ENCODE measurements around the gene CCL22.
"Not testable (repeated sequence)": the region's sequence is repeated elsewhere in the genome, so short reads cannot be mapped to it uniquely, and the experiment has no call there.

The CCL22 gene

DNA sequence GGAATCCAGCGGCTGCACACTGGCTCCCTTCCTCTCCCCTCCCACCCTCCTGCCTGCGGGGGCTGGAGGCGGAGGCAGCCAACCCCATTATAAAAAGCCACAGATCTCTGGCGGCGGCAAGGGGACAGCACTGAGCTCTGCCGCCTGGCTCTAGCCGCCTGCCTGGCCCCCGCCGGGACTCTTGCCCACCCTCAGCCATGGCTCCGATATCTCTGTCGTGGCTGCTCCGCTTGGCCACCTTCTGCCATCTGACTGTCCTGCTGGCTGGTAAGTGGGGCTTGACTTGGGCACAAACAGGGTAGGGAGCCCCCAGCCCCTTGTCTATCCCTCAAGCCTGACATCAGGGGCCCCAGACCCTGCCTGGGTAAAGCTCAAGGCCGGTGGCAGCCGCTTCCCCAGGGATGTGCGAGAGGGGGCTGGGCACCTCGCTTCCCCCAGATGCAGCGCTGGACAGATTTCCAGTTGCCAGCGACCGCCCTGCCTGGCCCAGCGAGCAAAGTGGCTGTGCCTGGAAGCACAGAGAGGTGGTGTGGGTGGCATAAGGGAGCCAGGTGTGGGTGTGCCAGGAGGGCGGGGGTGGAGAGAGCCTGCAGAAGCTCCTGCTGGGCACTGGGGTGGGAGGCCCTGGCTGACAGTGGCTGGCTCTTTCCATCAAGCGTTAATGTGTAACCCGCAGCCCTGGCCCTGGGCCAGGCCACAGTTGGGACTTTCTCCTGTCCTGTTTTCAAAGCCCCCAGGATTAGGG is 14.0 kb downstream of the CCL22 start, which contains the start of gene CX3CL1:
CX3CL1 (plus strand) TSS at position 119 of the 745 bp plus-strand sequence; CDS start at position 198, 79 bp downstream.
- TF ChIP-seq, protein P1, sequence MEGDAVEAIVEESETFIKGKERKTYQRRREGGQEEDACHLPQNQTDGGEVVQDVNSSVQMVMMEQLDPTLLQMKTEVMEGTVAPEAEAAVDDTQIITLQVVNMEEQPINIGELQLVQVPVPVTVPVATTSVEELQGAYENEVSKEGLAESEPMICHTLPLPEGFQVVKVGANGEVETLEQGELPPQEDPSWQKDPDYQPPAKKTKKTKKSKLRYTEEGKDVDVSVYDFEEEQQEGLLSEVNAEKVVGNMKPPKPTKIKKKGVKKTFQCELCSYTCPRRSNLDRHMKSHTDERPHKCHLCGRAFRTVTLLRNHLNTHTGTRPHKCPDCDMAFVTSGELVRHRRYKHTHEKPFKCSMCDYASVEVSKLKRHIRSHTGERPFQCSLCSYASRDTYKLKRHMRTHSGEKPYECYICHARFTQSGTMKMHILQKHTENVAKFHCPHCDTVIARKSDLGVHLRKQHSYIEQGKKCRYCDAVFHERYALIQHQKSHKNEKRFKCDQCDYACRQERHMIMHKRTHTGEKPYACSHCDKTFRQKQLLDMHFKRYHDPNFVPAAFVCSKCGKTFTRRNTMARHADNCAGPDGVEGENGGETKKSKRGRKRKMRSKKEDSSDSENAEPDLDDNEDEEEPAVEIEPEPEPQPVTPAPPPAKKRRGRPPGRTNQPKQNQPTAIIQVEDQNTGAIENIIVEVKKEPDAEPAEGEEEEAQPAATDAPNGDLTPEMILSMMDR (IDR thresholded peaks at IDR 0.05; ENCODE audit: low read depth, low read length) = peak; percentile 47
- no peaks in the 10 kb centered on the region for H3K27me3 ChIP-seq
- H3K4me1 ChIP-seq = peaks cover 24% of the 10 kb centered on the region
- no peaks in the 10 kb centered on the region for H3K36me3 ChIP-seq
- H3K9me3 ChIP-seq = no peaks in the 10 kb centered on the region
- H3K4me3 ChIP-seq (ENCODE audit: low read depth, low read length) = peak within 1 kb of the TSS; percentile 81
- DNase-seq = peak; percentile 90

- DNase-seq = peak; percentile 30
- TF ChIP-seq, protein P1 (IDR thresholded peaks at IDR 0.05; ENCODE audit: low read depth, low read length) = no peak
- H3K4me1 ChIP-seq = peaks cover 27% of the 10 kb centered on the region
- H3K9me3 ChIP-seq = no peaks in the 10 kb centered on the region
- H3K27me3 ChIP-seq = no peaks in the 10 kb centered on the region
- H3K36me3 ChIP-seq = no peaks in the 10 kb centered on the region
- peak overlapping the region; percentile 81 for H3K4me3 ChIP-seq (ENCODE audit: low read depth, low read length)
Observed at GRCh38 chr16:57373117-57373947, 14.7 kb downstream of the CCL22 start.

DNA sequence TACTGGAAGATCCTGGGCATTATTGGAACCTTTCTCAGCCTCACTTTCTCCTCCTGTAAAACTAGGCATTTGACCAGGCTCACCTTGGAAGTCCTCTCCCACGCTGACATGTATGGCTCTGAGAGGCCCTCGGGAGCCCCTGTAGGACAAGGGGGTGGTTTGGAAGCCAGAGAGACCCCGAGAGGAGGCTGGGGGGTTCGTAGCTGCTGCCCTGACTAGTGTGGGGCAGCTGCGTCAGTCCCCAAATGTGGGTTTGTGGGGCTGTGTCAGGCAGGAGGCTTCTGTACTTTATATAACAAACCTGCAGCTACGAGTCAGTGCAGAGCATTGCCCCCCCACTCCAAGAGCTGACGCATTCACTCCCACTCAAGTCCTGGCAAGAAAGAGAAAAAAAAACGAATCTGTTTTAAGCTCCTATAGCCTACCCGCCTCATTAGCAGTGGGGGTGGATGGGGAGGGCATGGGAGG is 15.5 kb downstream of the CCL22 start:
- peaks cover 27% of the 10 kb centered on the region for H3K4me1 ChIP-seq
- peak overlapping the region; percentile 81 for H3K4me3 ChIP-seq (ENCODE audit: low read depth, low read length)
- TF ChIP-seq, protein P1 (IDR thresholded peaks at IDR 0.05; ENCODE audit: low read depth, low read length) = no peak
- H3K9me3 ChIP-seq = no peaks in the 10 kb centered on the region
- no peaks in the 10 kb centered on the region for H3K27me3 ChIP-seq
- H3K36me3 ChIP-seq = no peaks in the 10 kb centered on the region
- DNase-seq = no peak

GRCh38 chr16:57374925-57375465 is 16.4 kb downstream of the CCL22 start:
- not testable (repeated sequence) for H3K9me3 ChIP-seq; DNase-seq; H3K4me3 ChIP-seq (ENCODE audit: low read depth, low read length); H3K36me3 ChIP-seq; H3K27me3 ChIP-seq
- peaks cover 31% of the 10 kb centered on the region for H3K4me1 ChIP-seq

DNA sequence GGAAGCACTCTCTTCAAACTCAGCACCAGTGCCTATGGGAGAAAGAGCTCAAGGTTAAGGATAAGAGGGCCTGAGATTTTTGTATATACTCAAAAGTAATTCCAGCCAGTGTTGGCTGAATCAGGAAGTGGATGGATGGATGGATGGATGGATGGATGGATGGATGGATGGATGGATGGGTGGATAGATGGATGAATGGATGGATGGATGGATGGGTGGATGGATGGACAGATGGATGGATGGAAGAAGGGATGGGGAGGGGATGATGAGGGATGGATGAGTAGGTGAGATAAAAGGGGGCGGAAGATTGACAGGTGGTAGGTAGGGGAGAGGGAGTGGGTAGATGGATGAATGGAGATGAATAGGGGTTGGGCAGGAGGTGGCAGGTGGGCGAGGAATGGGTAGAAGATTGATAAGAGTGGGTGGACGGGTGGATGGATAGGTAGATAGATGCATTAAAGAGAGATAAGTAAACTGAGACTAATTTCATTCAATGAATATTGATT is 17.8 kb downstream of the CCL22 start:
- H3K9me3 ChIP-seq = no peaks in the 10 kb centered on the region
- DNase-seq = no peak
- TF ChIP-seq, protein P1 (IDR thresholded peaks at IDR 0.05; ENCODE audit: low read depth, low read length) = no peak
- H3K4me1 ChIP-seq = peaks cover 30% of the 10 kb centered on the region
- peaks cover 16% of the 10 kb centered on the region for H3K36me3 ChIP-seq
- H3K27me3 ChIP-seq = no peaks in the 10 kb centered on the region
- no peak overlapping the region for H3K4me3 ChIP-seq (ENCODE audit: low read depth, low read length)

- H3K4me3 ChIP-seq (ENCODE audit: low read depth, low read length) = peak overlapping the region; percentile 30
- H3K27me3 ChIP-seq = no peaks in the 10 kb centered on the region
- DNase-seq = peak; percentile 88
- no peaks in the 10 kb centered on the region for H3K9me3 ChIP-seq
- TF ChIP-seq, protein P1 (IDR thresholded peaks at IDR 0.05; ENCODE audit: low read depth, low read length) = no peak
- peaks cover 26% of the 10 kb centered on the region for H3K4me1 ChIP-seq
- H3K36me3 ChIP-seq = peaks cover 23% of the 10 kb centered on the region
Observed at GRCh38 chr16:57377080-57377841, 18.7 kb downstream of the CCL22 start.
